ELF-1 (cell line): ENCODE measurements around the gene COMT.

Source experiments
- DNase-seq: peaks from one replicate; pipeline ENCODE4 v3.0.0-alpha.2; 2016; ENCODE audit warnings: low read depth, low spot score

The COMT gene

DNA sequence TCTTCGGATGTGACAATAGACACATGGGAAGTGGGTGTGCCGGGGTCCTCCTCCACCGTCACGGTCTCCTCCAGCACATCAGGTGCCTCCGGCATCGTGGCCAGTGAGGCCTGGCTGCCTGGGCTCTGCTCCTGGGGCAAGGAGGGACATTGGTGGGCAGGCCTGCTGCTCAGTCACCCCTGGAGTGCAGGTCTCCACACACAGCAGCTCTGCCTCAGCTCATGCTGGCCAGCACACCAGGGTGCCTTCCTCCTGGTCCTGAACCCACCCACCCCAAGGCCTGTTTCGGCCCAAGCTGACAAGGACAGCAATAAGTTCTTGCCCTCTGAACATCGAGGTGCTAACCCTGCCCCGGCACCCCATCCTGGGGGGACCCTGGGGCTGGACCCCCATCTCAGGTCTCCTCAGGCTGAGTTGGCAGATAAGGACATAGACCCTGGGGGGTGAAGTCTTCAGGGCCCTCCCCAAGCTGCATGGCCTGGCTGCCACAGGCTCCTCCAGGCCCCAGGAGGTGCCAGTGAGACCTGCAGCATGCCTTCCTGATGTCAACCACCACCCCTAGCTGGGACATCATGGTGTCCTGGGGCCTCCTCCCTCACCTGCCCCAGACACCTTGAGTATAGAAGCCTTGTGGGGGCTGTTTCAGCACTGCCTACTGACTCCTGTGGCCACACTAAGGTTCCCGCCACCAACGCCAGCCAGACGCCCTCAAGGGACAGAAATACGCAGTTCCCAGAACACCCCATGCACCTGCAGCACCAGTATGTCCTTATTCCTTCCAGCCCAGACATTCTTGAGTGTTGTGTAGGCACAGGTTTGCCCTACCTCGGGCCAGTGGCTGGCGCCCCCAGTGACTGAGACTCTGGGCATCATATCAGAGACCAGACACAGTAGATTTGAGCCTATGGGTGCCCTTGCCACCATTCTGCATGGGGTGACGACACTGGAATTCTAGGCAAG lies 40.7 kb downstream of the COMT start:
- no peak for DNase-seq

GRCh38 chr22:19982991-19983578 lies 41.5 kb downstream of the COMT start:
- DNase-seq, result no peak

DNA sequence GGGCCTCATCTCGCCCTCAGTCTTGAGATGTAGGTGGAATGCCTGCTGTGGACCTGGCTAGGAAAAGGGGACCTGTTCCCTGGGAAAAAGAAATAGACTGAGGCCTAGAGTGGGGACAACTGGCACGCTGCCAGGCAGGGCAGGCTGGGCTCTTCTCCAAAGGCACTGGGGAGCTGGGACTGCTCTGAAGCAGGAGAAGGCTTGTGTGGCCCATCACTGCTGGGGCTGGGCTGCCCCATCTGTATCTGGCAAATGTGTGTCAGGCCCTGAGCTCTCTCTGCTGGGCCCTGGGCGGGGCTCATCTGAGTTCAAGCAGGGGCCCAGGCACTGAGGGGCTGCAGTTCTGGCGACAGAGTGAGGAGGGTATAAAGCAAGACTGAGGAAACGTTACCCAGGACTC lies 42.2 kb downstream of the COMT start:
- no peak for DNase-seq

DNA sequence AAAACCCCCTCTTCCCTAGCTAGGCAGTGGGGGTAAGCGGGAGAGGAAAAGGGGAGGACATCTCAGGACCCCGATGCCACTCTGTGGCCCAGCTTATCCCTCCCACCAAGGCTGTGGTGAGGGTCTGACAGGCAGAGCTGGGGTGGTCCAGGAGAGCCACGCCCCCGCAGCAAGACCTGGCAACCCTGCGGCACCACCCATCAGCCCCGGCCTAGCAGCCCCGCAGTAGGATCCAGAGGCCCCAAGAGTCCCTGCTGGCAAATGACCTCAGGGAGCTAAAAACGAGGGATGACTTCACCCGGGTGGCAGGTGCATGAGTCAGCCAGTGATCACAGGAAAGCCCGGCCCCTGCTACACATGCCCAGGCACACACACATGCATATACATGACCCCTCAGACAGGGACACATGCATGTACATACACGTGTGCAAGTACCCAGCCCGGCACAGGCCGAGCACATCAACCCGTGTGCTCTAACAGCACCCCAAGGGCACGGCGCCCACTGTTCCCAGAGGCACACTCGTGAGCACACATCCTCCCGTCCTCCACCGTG lies 42.7 kb downstream of the COMT start:
- no peak for DNase-seq

GRCh38 chr22:19984851-19985811 lies 43.6 kb downstream of the COMT start:
- DNase-seq, result no peak

DNA sequence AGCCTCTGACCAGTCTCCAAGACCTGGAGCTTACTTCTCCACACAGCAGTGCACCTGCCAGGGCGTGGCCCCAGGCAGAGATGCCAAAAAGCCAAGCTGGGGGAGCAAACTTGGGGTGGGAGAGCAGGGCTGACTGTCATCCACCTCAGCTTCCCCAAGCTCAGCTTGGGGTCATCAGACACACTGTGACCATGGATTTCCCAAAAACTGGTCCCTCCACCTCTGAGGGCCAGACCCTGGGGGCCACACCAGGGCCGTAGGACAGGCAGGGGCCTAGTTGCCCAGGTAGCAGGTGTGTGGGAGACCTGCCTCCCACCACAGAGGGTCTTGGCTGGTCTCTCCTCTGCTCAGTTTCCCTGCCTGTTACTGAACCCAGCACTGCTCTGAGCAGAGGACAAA lies 44.4 kb downstream of the COMT start:
- no peak for DNase-seq

GRCh38 chr22:19986410-19987341 lies 45.1 kb downstream of the COMT start:
- peak; percentile 69 for DNase-seq

GRCh38 chr22:19987394-19988306 lies 46.1 kb downstream of the COMT start:
- no peak for DNase-seq

- DNase-seq, result no peak
Measured at GRCh38 chr22:19988331-19988808, 46.8 kb downstream of the COMT start.

- DNase-seq, result no peak
Measured at GRCh38 chr22:19988965-19989724, 47.6 kb downstream of the COMT start.

GRCh38 chr22:19989725-19990067 lies 48.1 kb downstream of the COMT start:
- DNase-seq, result no peak

DNA sequence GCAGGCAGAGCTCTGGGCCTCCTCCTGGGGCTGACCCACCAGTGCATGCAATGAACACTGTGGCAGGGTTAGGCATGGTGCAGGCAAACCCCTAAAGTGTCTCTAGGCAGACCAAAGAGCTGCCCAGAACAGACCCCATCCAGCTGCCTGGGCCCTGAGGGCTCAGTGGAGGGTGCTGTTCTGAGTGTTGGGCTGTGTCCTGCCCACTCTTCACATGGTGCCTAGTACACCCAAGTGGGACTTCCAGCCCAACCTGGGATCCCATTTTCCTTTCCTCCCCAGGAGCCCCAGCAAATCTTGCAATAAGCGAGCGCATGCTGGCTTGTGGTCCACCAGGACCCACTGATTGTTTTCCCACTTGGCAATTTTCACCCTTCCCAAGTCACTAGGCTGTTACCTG lies 48.6 kb downstream of the COMT start:
- no peak for DNase-seq

GRCh38 chr22:19990609-19991394 lies 49.2 kb downstream of the COMT start:
- DNase-seq, result no peak

- no peak for DNase-seq
Measured at GRCh38 chr22:19991395-19991644, 49.7 kb downstream of the COMT start.

DNA sequence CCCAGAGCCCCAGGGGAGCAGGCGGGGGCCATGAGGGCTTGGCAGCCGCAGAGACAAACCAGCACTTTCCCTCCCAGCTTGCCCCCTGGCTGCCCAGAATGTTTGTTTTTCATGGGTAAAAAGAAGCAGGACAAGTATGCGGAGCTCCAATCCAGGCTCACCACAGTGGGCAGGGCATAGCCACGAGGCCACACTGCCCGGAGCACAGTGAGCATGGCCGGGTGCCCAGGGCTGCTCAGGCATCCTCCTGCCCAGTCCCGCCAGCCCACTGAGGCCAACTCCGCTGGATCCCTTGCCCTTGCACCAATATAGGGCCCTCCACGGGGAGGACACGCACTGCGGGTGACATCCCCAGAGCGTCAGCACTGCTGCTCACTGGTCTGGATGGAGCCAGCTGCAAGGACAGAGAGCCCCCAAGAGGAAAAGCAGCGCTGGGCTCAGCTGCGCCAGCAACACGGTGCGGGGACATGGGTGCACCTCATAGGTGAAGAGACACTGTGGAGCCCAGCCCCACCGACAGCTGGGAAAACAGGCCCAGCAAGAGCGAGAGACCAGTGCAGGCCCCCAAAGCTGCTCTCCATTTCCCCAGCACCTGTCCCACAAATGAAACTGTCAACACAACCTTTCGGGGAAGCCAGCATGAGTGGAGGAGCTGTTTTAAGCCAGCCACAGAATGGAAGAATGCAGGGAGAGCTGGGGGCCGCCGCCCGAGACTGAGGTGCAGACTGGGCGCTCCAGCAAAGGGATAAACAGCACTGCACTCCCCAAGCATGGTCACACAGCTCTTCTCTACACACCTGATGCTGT lies 50.3 kb downstream of the COMT start:
- no peak for DNase-seq

- no peak for DNase-seq
Measured at GRCh38 chr22:19992481-19992911, 50.9 kb downstream of the COMT start.

- no peak for DNase-seq
Measured at GRCh38 chr22:19992921-19993355, 51.4 kb downstream of the COMT start.
